GM19463 (cell line): ENCODE measurements around the gene MYO1D.
"Not testable (repeated sequence)": the region's sequence is repeated elsewhere in the genome, so short reads cannot be mapped to it uniquely, and the experiment has no call there.

Experiments
- ATAC-seq: cut with Tn5 transposase; IDR thresholded peaks from one replicate; pipeline ENCODE4 v1.9.1; 2021; ENCODE audit warnings: mild to moderate bottlenecking, moderate library complexity; ENCODE audit not compliant: unreplicated experiment

The MYO1D gene

GRCh38 chr17:32555611-32556310, 321.2 kb downstream of the MYO1D start:
- no peak for ATAC-seq

- no peak for ATAC-seq
Observed at GRCh38 chr17:32553168-32553567, 323.8 kb downstream of the MYO1D start.

GRCh38 chr17:32552280-32552679, 324.6 kb downstream of the MYO1D start:
- no peak for ATAC-seq

- no peak for ATAC-seq
Observed at GRCh38 chr17:32551186-32551955, 325.6 kb downstream of the MYO1D start.

GRCh38 chr17:32549559-32549958, 327.4 kb downstream of the MYO1D start:
- no peak for ATAC-seq

GRCh38 chr17:32546031-32546444, 330.9 kb downstream of the MYO1D start:
- no peak for ATAC-seq

GRCh38 chr17:32542186-32542585, 334.7 kb downstream of the MYO1D start:
- ATAC-seq, result no peak

GRCh38 chr17:32541640-32542039, 335.3 kb downstream of the MYO1D start:
- ATAC-seq, result no peak

- no peak for ATAC-seq
Observed at GRCh38 chr17:32536736-32537643, 339.9 kb downstream of the MYO1D start.

- no peak for ATAC-seq
Observed at GRCh38 chr17:32533296-32533695, 343.6 kb downstream of the MYO1D start.

GRCh38 chr17:32529604-32530003, 347.3 kb downstream of the MYO1D start:
- ATAC-seq, result no peak

- ATAC-seq, result no peak
Observed at GRCh38 chr17:32528825-32529224, 348.1 kb downstream of the MYO1D start.

GRCh38 chr17:32527146-32527545, 349.8 kb downstream of the MYO1D start:
- ATAC-seq, result no peak

GRCh38 chr17:32525122-32525521, 351.8 kb downstream of the MYO1D start:
- ATAC-seq, result no peak

GRCh38 chr17:32524553-32524880, 352.4 kb downstream of the MYO1D start:
- ATAC-seq, result not testable (repeated sequence)

- peak; percentile 37 for ATAC-seq
Observed at GRCh38 chr17:32523827-32524552, 352.9 kb downstream of the MYO1D start.

- ATAC-seq, result peak; percentile 60
Observed at GRCh38 chr17:32523017-32523680, 353.8 kb downstream of the MYO1D start.

GRCh38 chr17:32520737-32521404, 356.1 kb downstream of the MYO1D start:
- no peak for ATAC-seq

- ATAC-seq, result no peak
Observed at GRCh38 chr17:32520104-32520701, 356.7 kb downstream of the MYO1D start.
